GM18951 (cell line): ENCODE data around the gene OLFML1.

Source experiments
- POLR2A ChIP-seq: IDR thresholded peaks from 4 replicates; pipeline ENCODE4 v1.6.1; 2011; ENCODE audit warnings: mild to moderate bottlenecking; ENCODE audit not compliant: insufficient read length, insufficient read depth; ENCODE audit errors: extremely low read depth
- in situ Hi-C: fragments of 300-500 bp; cut with MboI; formaldehyde crosslinking; loops from one replicate; pipeline ENCODE4 v1.12.0; 2022; ENCODE audit warnings: low sequenced_read_pairs, mixed read lengths, inconsistent platforms; ENCODE audit not compliant: unreplicated experiment

Gene OLFML1

GRCh38 chr11:7555052-7555699 lies 69.9 kb downstream of the OLFML1 start:
- in situ Hi-C loops: no loop called here
- TF ChIP-seq POLR2A: no peak

GRCh38 chr11:7558046-7558445 lies 72.7 kb downstream of the OLFML1 start:
- in situ Hi-C loops: no loop called here
- TF ChIP-seq POLR2A: no peak

- TF ChIP-seq POLR2A: no peak
- in situ Hi-C loops: no loop called here
These were observed 74.3 kb downstream of the OLFML1 start for GRCh38 chr11:7559398-7560283.
